ENCODE results near the gene TUBA1A.
"Not testable (repeated sequence)": the region's sequence is repeated elsewhere in the genome, so short reads cannot be mapped to it uniquely, and the experiment has no call there.

The TUBA1A gene

GRCh38 chr12:49147384-49147783 lies 41.5 kb downstream of the TUBA1A start:
- DNase-seq (ENCODE audit: low spot score), result no peak

DNA sequence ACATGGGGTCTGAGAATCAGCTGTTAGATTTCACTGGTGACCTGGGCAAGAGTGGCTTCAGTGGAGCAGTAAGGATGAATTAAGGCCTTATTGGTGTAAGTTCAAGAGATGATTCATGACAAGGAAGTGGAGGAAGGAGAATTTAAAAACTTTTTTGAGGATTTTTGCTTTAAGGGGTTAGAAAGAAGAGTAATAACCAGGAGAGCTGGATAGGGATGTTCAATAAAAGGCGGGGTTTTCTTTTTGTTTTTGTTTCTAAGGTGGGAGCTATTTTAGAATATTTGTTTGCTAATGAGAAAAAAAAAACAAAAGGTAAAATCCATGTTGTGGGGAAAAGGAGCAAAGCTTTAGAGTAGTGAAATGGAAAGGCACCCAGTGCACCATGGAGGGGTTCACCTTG lies 42.5 kb downstream of the TUBA1A start:
- no peak for DNase-seq (ENCODE audit: low spot score)

DNA sequence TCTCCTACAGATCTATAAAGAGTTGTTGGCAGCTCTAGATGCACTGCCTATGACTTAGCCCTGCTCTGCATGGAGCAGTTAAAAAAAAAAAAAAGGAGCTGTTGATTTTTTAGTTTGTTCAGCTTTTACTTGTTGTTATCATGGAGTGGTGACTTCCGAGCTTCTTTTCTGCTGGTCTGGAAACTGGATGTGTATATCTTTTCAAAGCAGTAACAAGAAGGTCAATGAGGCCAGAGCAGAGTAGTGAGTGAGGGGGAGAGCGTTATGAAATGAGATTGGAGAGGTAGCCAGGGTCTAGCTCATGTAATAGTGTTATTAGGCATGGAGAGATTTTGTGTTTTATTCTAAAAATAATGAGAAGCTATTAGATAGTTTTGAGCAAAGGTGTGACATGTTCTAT lies 44.5 kb downstream of the TUBA1A start:
- no peak for DNase-seq (ENCODE audit: low spot score)

DNA sequence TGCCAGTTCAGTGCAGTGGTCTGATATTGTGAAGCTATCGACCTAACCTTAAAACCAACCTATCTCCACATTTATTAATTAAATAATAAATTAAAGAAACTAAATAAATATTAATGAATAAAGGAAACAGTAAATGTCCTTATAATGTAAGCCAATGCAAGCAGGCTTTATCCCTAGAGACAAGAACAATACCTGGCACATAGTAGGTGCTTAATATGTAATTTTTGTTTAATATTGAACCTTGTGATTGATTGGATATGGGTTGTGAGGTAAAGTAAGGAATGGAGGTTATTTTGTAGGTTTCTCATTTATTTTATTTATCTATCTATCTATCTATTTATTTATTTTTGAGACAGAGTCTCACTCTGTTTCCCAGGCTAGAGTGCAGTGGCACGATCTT lies 49.9 kb downstream of the TUBA1A start:
- no peak for DNase-seq (ENCODE audit: low spot score)

DNA sequence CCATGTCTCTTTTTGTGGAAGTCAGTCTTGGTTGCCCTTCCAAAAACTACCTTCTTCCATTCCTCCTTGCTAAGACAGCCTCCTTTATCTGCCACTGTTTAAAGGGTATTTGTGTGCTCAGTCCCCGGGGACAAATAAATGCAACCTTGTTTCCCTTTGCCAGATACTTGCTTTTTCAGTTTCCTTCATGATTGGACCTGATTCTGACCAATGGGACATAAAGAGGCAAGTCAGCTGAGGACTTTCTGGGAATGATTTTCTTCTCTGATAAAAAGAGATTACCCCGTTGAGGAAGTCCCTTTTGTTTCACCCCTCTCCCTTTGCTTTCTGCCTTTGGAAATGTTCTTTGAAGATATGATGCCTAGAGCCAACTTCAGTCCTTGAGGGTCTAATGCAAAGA lies 50.3 kb downstream of the TUBA1A start:
- no peak for DNase-seq (ENCODE audit: low spot score)

- DNase-seq (ENCODE audit: low spot score), result no peak
These were observed 51.4 kb downstream of the TUBA1A start for GRCh38 chr12:49137476-49137875.

DNA sequence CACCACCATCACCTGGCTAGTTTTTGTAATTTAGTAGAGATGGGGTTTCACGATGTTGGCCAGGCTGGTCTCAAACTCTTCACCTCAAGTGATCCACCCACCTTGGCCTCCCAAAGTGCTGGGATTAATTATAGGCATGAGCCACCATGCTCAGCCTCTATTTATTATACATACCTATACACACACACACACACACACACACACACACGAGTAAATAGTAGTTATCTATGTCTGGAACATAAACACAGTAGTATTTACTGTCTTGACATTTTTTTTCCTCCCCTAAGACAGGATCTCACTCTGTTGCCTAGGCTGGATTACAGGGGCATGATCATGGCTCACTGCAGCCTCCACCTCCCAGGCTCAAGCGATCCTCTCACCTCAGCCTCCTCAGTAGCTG lies 51.9 kb downstream of the TUBA1A start:
- not testable (repeated sequence) for DNase-seq (ENCODE audit: low spot score)

All from putamen (tissue), 1 donor.